ENCODE results near the gene YJU2. TPM values are rescaled to one million over a fixed set of nuclear protein-coding genes. Genes with fewer than 3 reads are reported as not detected.

Gene YJU2
- total and polyA plus RNA-seq, 2 of the 13 experiments (the other 11 are each of a cell fraction or from before 2014, with no cell fraction given): 9.3 to 17.9 TPM

GRCh38 chr19:4310247-4311121 is 63.6 kb downstream of the YJU2 start (continued):
- TF ChIP-seq ZGPAT (CRISPR knock-in tag; IDR thresholded peaks at IDR 0.05) (peak; percentile 95), PATZ1 (CRISPR knock-in tag; IDR thresholded peaks at IDR 0.05) (peak; percentile 90; the same call in 1 of the 2 replicates), HNRNPH1 (optimal IDR thresholded peaks at IDR 0.05; ENCODE audit: low read depth, low read length) (no peak), ETS1 (CRISPR knock-in tag; IDR thresholded peaks at IDR 0.05) (peak; percentile 68; the same call in 1 of the 2 replicates), KLF16 (CRISPR knock-in tag; IDR thresholded peaks at IDR 0.05) (peak in 1 of 2 experiments; percentile 87; a peak in 2 of 4 replicates), MNT (IDR thresholded peaks at IDR 0.05) (peak; percentile 39), MAFK (conservative IDR thresholded peaks at IDR 0.05 in 1 of 2, IDR thresholded peaks at IDR 0.05 in 1 of 2; ENCODE audit: low read length in 2 of 2) (no peak), RARG (CRISPR knock-in tag; IDR thresholded peaks at IDR 0.05; ENCODE audit: low read depth) (no peak), ZNF546 (CRISPR knock-in tag; conservative IDR thresholded peaks at IDR 0.05) (peak; percentile 85; the same call in 1 of the 2 replicates), ETV5 (CRISPR knock-in tag; IDR thresholded peaks at IDR 0.05; ENCODE audit: borderline replicate concordance) (peak; percentile 100), ZNF136 (CRISPR knock-in tag; IDR thresholded peaks at IDR 0.05; ENCODE audit: low read depth) (peak; percentile 88), ATM (IDR thresholded peaks at IDR 0.05; ENCODE audit: borderline replicate concordance) (no peak), FOSL2 (CRISPR knock-in tag; IDR thresholded peaks at IDR 0.05) (peak; percentile 99), FOXP1 (IDR thresholded peaks at IDR 0.05) (no peak), FOXP1 (CRISPR knock-in tag; IDR thresholded peaks at IDR 0.05) (peak; percentile 69), IRF9 (CRISPR knock-in tag; IDR thresholded peaks at IDR 0.05; ENCODE audit: borderline replicate concordance) (peak; percentile 92), TSC22D2 (CRISPR knock-in tag; IDR thresholded peaks at IDR 0.05; ENCODE audit: borderline replicate concordance) (0 out of 2 replicates have a peak, but pooled peaks have one; percentile 37), ESRRA (CRISPR knock-in tag; IDR thresholded peaks at IDR 0.05; ENCODE audit: low read depth) (peak; percentile 99), ZNF788 (CRISPR knock-in tag; IDR thresholded peaks at IDR 0.05; ENCODE audit: borderline replicate concordance) (peak; percentile 97), THAP11 (CRISPR knock-in tag; IDR thresholded peaks at IDR 0.05) (peak; percentile 86)
